Right cardiac atrium (tissue), 5 donors: ENCODE results near the gene TLX1. TPM values are rescaled to one million over a fixed set of nuclear protein-coding genes. Genes with fewer than 3 reads are reported as not detected.

Experiments used
- ATAC-seq, 2 donors: fragments of 200-7000 bp; cut with Tn5 transposase; one replicate each; pipeline versions ENCODE4 v1.8.0 to v1.9.1; 2020; ENCODE audit warnings: moderate library complexity in 2 of 2, mild to moderate bottlenecking in 1 of 2
- DNase-seq, 3 donors: peaks; one replicate each; pipeline ENCODE4 v3.0.0-alpha.2; 2020
- H3K27ac ChIP-seq: one replicate; pipeline ENCODE4 v1.5.1; 2013; ENCODE audit warnings: mild to moderate bottlenecking, low read length, control low read depth, moderate library complexity
- H3K27me3 ChIP-seq: one replicate; pipeline ENCODE4 v1.6.1; 2013; ENCODE audit not compliant: control insufficient read depth, insufficient read depth
- H3K4me1 ChIP-seq: one replicate; pipeline ENCODE4 v1.6.1; 2013; ENCODE audit warnings: low read length; ENCODE audit not compliant: control insufficient read depth, insufficient read depth
- H3K4me3 ChIP-seq: one replicate; pipeline ENCODE4 v1.5.1; 2013; ENCODE audit warnings: low read length, control low read depth
- H3K9me3 ChIP-seq: one replicate; pipeline ENCODE4 v1.6.1; 2013; ENCODE audit warnings: low read length; ENCODE audit not compliant: control insufficient read depth
- WGBS: extraction: QIAGEN DNeasy Blood & Tissue Kit; methylation state at CpG from one replicate; pipeline ENCODE4 v1.1.7; 2013; 5-methylcytosine and 5-hydroxymethylcytosine counted together
- intact Hi-C, 4 donors: fragments of 100-400 bp; cut with DNase I; formaldehyde crosslinking; loops; one replicate each; pipeline versions ENCODE4 v1.11.0 to v1.14.0; 2022 to 2023
- long read RNA-seq, 4 donors: library from polyadenylated mRNA; unstranded; transcript quantifications; one replicate each; pipeline ENCODE4 v2.0.0, GENCODE V29; 2020 to 2021
- polyA plus RNA-seq: library from polyadenylated mRNA; stranded (reverse); fragments of 200-250 nt; gene quantifications from one replicate; pipeline ENCODE4 v1.2.3, GENCODE V29; 2013
- total RNA-seq, 4 donors: library from RNA; stranded (reverse); fragmentation: NEBNext Ultra II Directional; extraction: Animal tissue kit (Norgen Biotek cat#: 25700); gene quantifications; one replicate each; pipeline ENCODE4 v1.2.1, GENCODE V29; 2021
- donor health status: healthy with polysubstance abuse.
- donor health status: DM: no; HTN: yes; CAD: no.
- donor health status: DM: no; HTN: no; CAD: no.
- donor health status: DM: no; HTN: yes; CAD: no; lungs with severe emphysema.
- donor health status: DM: yes; HTN: yes; CAD: no.

Gene TLX1
- total RNA-seq (1 to 10 TPM in 3 of 4 donors, under 1 TPM in 1; 0.09 to 1.2 (median 1.0) TPM), polyA plus RNA-seq (0.52 TPM)
- long read RNA-seq, donor 1: 0 reads
- long read RNA-seq, donor 2: 0 reads
- long read RNA-seq, donor 3: 0 reads
- long read RNA-seq, donor 4, partial matches to known transcripts: 0 of 1 reads
- long read RNA-seq, donor 4, other reads (novel, unspliced or antisense): 1 of 1 reads

GRCh38 chr10:101130984-101131961 lies at the start of gene TLX1:
Gene TLX1 (plus strand): TSS chr10:101131300. CDS start chr10:101131542, 242 bp downstream.
- DNase-seq (peak in 2 of 3 donors; percentile 70 to 73), ATAC-seq (peak; percentile 38 to 55)
- Histone ChIP-seq H3K27ac (peak within 1 kb of the TSS; percentile 19), H3K27me3 (no peaks in the 10 kb centered on the region), H3K4me1 (no peaks in the 10 kb centered on the region), H3K9me3 (no peaks in the 10 kb centered on the region), H3K4me3 (peak within 1 kb of the TSS; percentile 49)
- 2% methylated on average over 83 of the region's 83 CpGs for WGBS
- intact Hi-C loops: no loop called here

GRCh38 chr10:101085846-101086245 lies 45.3 kb upstream of the TLX1 start:
- no peak overlapping the region for H3K27ac ChIP-seq
- ATAC-seq (no peak), DNase-seq (no peak)
- no peaks in the 10 kb centered on the region for H3K4me1 ChIP-seq
- H3K27me3 ChIP-seq: no peaks in the 10 kb centered on the region
- intact Hi-C loops: no loop called here
- H3K9me3 ChIP-seq: no peaks in the 10 kb centered on the region
- no peak overlapping the region for H3K4me3 ChIP-seq
- WGBS: 78% methylated on average over 6 of the region's 6 CpGs

- H3K9me3 ChIP-seq: no peaks in the 10 kb centered on the region
- 78% methylated on average over 10 of the region's 10 CpGs for WGBS
- no peaks in the 10 kb centered on the region for H3K4me1 ChIP-seq
- H3K27me3 ChIP-seq: no peaks in the 10 kb centered on the region
- intact Hi-C loops: no loop called here
- no peak overlapping the region for H3K27ac ChIP-seq
- ATAC-seq (no peak), DNase-seq (no peak)
- H3K4me3 ChIP-seq: no peak overlapping the region
Measured at GRCh38 chr10:101087376-101087775, 43.7 kb upstream of the TLX1 start.

GRCh38 chr10:101087965-101088364 lies 43.1 kb upstream of the TLX1 start:
- intact Hi-C loops: no loop called here
- WGBS: 39% methylated on average over 14 of the region's 14 CpGs
- Histone ChIP-seq H3K4me1 (no peaks in the 10 kb centered on the region), H3K4me3 (no peak overlapping the region), H3K27ac (no peak overlapping the region), H3K9me3 (no peaks in the 10 kb centered on the region), H3K27me3 (no peaks in the 10 kb centered on the region)
- no peak for DNase-seq
- ATAC-seq: no peak

- intact Hi-C loops: no loop called here
- DNase-seq (no peak), ATAC-seq (peak in 1 of 2 donors; percentile 49)
- Histone ChIP-seq H3K9me3 (no peaks in the 10 kb centered on the region), H3K4me3 (no peak overlapping the region), H3K27ac (no peak overlapping the region), H3K4me1 (no peaks in the 10 kb centered on the region), H3K27me3 (no peaks in the 10 kb centered on the region)
- WGBS: 70% methylated on average over 11 of the region's 11 CpGs
Measured at GRCh38 chr10:101089520-101090299, 41.4 kb upstream of the TLX1 start.

GRCh38 chr10:101090597-101090996 lies 40.5 kb upstream of the TLX1 start:
- H3K4me1 ChIP-seq: no peaks in the 10 kb centered on the region
- H3K4me3 ChIP-seq: no peak overlapping the region
- no peaks in the 10 kb centered on the region for H3K27me3 ChIP-seq
- DNase-seq: no peak
- no peak overlapping the region for H3K27ac ChIP-seq
- intact Hi-C loops: no loop called here
- H3K9me3 ChIP-seq: no peaks in the 10 kb centered on the region
- ATAC-seq: no peak
- WGBS: 92% methylated on average over 5 of the region's 5 CpGs

GRCh38 chr10:101091546-101092290 lies 39.4 kb upstream of the TLX1 start:
- intact Hi-C loops: no loop called here
- WGBS: 69% methylated on average over 12 of the region's 12 CpGs
- DNase-seq (no peak), ATAC-seq (no peak)
- Histone ChIP-seq H3K27ac (no peak overlapping the region), H3K4me3 (no peak overlapping the region), H3K4me1 (no peaks in the 10 kb centered on the region), H3K9me3 (no peaks in the 10 kb centered on the region), H3K27me3 (no peaks in the 10 kb centered on the region)

- DNase-seq (no peak), ATAC-seq (no peak)
- no peaks in the 10 kb centered on the region for H3K9me3 ChIP-seq
- H3K4me1 ChIP-seq: no peaks in the 10 kb centered on the region
- no peaks in the 10 kb centered on the region for H3K27me3 ChIP-seq
- H3K27ac ChIP-seq: no peak overlapping the region
- no peak overlapping the region for H3K4me3 ChIP-seq
- 45% methylated on average over 9 of the region's 9 CpGs for WGBS
- intact Hi-C loops: no loop called here
Measured at GRCh38 chr10:101092881-101093354, 38.2 kb upstream of the TLX1 start.

GRCh38 chr10:101094121-101094879 lies 36.8 kb upstream of the TLX1 start:
- ATAC-seq (no peak), DNase-seq (peak in 1 of 3 donors; percentile 30)
- Histone ChIP-seq H3K9me3 (no peaks in the 10 kb centered on the region), H3K4me1 (no peaks in the 10 kb centered on the region), H3K4me3 (no peak overlapping the region), H3K27ac (no peak overlapping the region), H3K27me3 (no peaks in the 10 kb centered on the region)
- 52% methylated on average over 14 of the region's 14 CpGs for WGBS
- intact Hi-C loops: loop anchor here in 2 of 4 donors (2.0 kb wide), 1 partner anchor 49 kb away; no protein-coding TSS in a partner anchor

GRCh38 chr10:101095004-101095403 lies 36.1 kb upstream of the TLX1 start:
- H3K27me3 ChIP-seq: no peaks in the 10 kb centered on the region
- no peaks in the 10 kb centered on the region for H3K9me3 ChIP-seq
- no peak for ATAC-seq
- no peak overlapping the region for H3K4me3 ChIP-seq
- DNase-seq: no peak
- H3K27ac ChIP-seq: no peak overlapping the region
- no peaks in the 10 kb centered on the region for H3K4me1 ChIP-seq
- 80% methylated on average over 6 of the region's 6 CpGs for WGBS
- intact Hi-C loops: loop anchor here in 2 of 4 donors (2.0 kb wide), 1 partner anchor 48 kb away; no protein-coding TSS in a partner anchor
